Measurements from ENCODE around the gene PSMB7. TPM values are rescaled to one million over a fixed set of nuclear protein-coding genes. Genes with fewer than 3 reads are reported as not detected.

PSMB7 gene
- total and polyA plus RNA-seq, 2 of the 13 experiments (the other 11 are each of a cell fraction or from before 2014, with no cell fraction given) = 259 to 291 TPM

GRCh38 chr9:124456341-124457078, 41.3 kb upstream of the PSMB7 start:
- Histone ChIP-seq H3K9ac (ENCODE audit: insufficient read depth, low read depth, low read length) (no peak overlapping the region), H3K79me2 (ENCODE audit: insufficient read depth, low read length) (no peaks in the 10 kb centered on the region), H3K4me1 (ENCODE audit: insufficient read depth, low read length) (no peaks in the 10 kb centered on the region), H3K36me3 (replicated peaks in 1 of 2; ENCODE audit: control insufficient read depth in 1 of 2, insufficient read depth in 2 of 2, low read length in 2 of 2) (no peaks in the 10 kb centered on the region), H3K9me3 (ENCODE audit: low read length) (no peaks in the 10 kb centered on the region), H3K27me3 (ENCODE audit: control insufficient read depth in 1 of 2, insufficient read depth in 2 of 2, low read length in 2 of 2) (peaks cover 6 to 16% of the 10 kb centered on the region in 2 experiments; a peak in 3 of 5 replicates), H3K27ac (ENCODE audit: extremely low read length, insufficient read depth, low read length) (no peak overlapping the region), H3K4me3 (replicated peaks in 1 of 3; ENCODE audit: insufficient read depth in 1 of 3, low read depth in 2 of 3, low read length in 3 of 3) (no peak overlapping the region), H3K4me2 (ENCODE audit: low read depth, low read length) (no peak overlapping the region), H2AFZ (ENCODE audit: low read length) (no peak overlapping the region), H4K20me1 (ENCODE audit: insufficient read depth, low read length) (no peaks in the 10 kb centered on the region)
- BruUV-seq (replicated peaks) = no TSS peak
- FAIRE-seq = no peak
- ChIA-PET POLR2A (no interaction called here), CTCF (ENCODE audit: low intra/inter-chr PET ratio, low total read pairs) (no interaction called here)
- ATAC-seq = no peak; the same call in 1 of the 3 replicates
- intact Hi-C loops (cut with micrococcal nuclease; ENCODE audit: unreplicated experiment) (no loop called here), in situ Hi-C loops (cut with HindIII; ENCODE audit: extremely low pct_ligation_motif_present, low pct_unique_long_range_greater_than_20kb) (no loop called here)
- WGBS (ENCODE audit: low lambda C conversion rate) = 32% methylated on average over 11 of the region's 15 CpGs
- DNase-seq (ENCODE audit: low spot score) = no peak
- TF ChIP-seq ATF7 (IDR thresholded peaks at IDR 0.05) = no peak
- TF ChIP-seq ATF7 (CRISPR knock-in tag; IDR thresholded peaks at IDR 0.05) = no peak
- TF ChIP-seq ZNF276 (CRISPR knock-in tag; IDR thresholded peaks at IDR 0.05; ENCODE audit: low read depth) = no peak
- no peak for TF ChIP-seq ZNF17 (CRISPR knock-in tag; IDR thresholded peaks at IDR 0.05)
- TF ChIP-seq TAF15 (IDR thresholded peaks at IDR 0.05; ENCODE audit: low read depth, low read length, poor library complexity, severe bottlenecking) = no peak
- TF ChIP-seq ZNF646 (CRISPR knock-in tag; IDR thresholded peaks at IDR 0.05) = no peak
- TF ChIP-seq SRSF4 (IDR thresholded peaks at IDR 0.05; ENCODE audit: low read depth, low read length, poor library complexity, severe bottlenecking) = no peak
- TF ChIP-seq HOXA7 (CRISPR knock-in tag; IDR thresholded peaks at IDR 0.05) = no peak
- no peak for TF ChIP-seq TMF1 (CRISPR knock-in tag; IDR thresholded peaks at IDR 0.05; ENCODE audit: low read depth)
- TF ChIP-seq RFX1 (IDR thresholded peaks at IDR 0.05) = no peak
- no peak for TF ChIP-seq ATRX (CRISPR knock-in tag; IDR thresholded peaks at IDR 0.05; ENCODE audit: borderline replicate concordance)
- no peak for TF ChIP-seq ZBTB2 (CRISPR knock-in tag; IDR thresholded peaks at IDR 0.05; ENCODE audit: low read depth)
- no peak for TF ChIP-seq ZNF615 (CRISPR knock-in tag; IDR thresholded peaks at IDR 0.05; ENCODE audit: borderline replicate concordance)
- no peak for TF ChIP-seq TGIF2 (CRISPR knock-in tag; IDR thresholded peaks at IDR 0.05)
